H1 (cell line): Measurements from ENCODE around the gene PCBP4. TPM values are rescaled to one million over a fixed set of nuclear protein-coding genes. Genes with fewer than 3 reads are reported as not detected.

Source experiments
- CTCF ChIA-PET: fragments of 300-600 bp; sonication (Branson Sonifier 250); formaldehyde crosslinking; loops from one replicate; lab custom pipeline; 2021; ENCODE audit not compliant: partially characterized antibody; lab: Charles Lee
- POLR2A ChIA-PET: fragments of 300-600 bp; sonication (Branson Sonifier 250); formaldehyde crosslinking; loops from one replicate; lab custom pipeline; 2021; ENCODE audit warnings: inconsistent platforms; ENCODE audit not compliant: partially characterized antibody; lab: Charles Lee
- DNase-seq, 2 experiments: peaks; one replicate each; pipeline versions ENCODE4 v3.0.0 to v3.0.0-alpha.2; 2010 to 2022; ENCODE audit warnings: low spot score in 2 of 2, low read depth in 1 of 2, mixed read lengths in 1 of 2
- FAIRE-seq: peaks from 2 replicates; lab custom pipeline; 2011; peaks lifted over from hg19 to GRCh38; lab: Jason Lieb, UNC
- H2AFZ ChIP-seq: 2 replicates; pipeline ENCODE4 v1.8.1; 2012; ENCODE audit warnings: low read length, inconsistent platforms
- H2AK5ac ChIP-seq: 2 replicates; pipeline ENCODE4 v1.6.1; 2013; ENCODE audit warnings: low read depth, low read length
- H2BK120ac ChIP-seq: replicated peaks from 2 replicates; pipeline ENCODE3; 2013; ENCODE audit warnings: low read depth, low read length, inconsistent platforms
- H2BK12ac ChIP-seq: 2 replicates; pipeline ENCODE4 v1.6.1; 2013; ENCODE audit warnings: low read depth, low read length
- H2BK15ac ChIP-seq: 2 replicates; pipeline ENCODE4 v1.6.1; 2013; ENCODE audit warnings: low read length
- H2BK20ac ChIP-seq: 2 replicates; pipeline ENCODE4 v1.6.1; 2013; ENCODE audit warnings: low read length
- H2BK5ac ChIP-seq: 2 replicates; pipeline ENCODE4 v1.6.1; 2013; ENCODE audit warnings: low read depth, low read length
- H3K14ac ChIP-seq: 2 replicates; pipeline ENCODE4 v1.6.1; 2013; ENCODE audit warnings: inconsistent platforms; ENCODE audit not compliant: insufficient read length
- H3K18ac ChIP-seq: 2 replicates; pipeline ENCODE4 v1.6.1; 2013; ENCODE audit warnings: low read length; ENCODE audit errors: extremely low read depth
- H3K23ac ChIP-seq: 2 replicates; pipeline ENCODE4 v1.6.1; 2013; ENCODE audit warnings: inconsistent platforms; ENCODE audit not compliant: insufficient read length
- H3K23me2 ChIP-seq: 2 replicates; pipeline ENCODE4 v1.6.1; 2013; ENCODE audit warnings: low read depth, low read length
- H3K27ac ChIP-seq: 2 replicates; pipeline ENCODE4 v1.6.1; 2011; ENCODE audit warnings: low read depth, low read length, inconsistent platforms
- H3K27me3 ChIP-seq, 4 experiments: replicated peaks in 1 of 4; 1 replicate in 1 of 4; 2 replicates in 3 of 4; pipeline versions ENCODE4 v1.6.1 to v1.8.1; 2011 to 2013; ENCODE audit warnings: low read length in 3 of 4, mild to moderate bottlenecking in 3 of 4, inconsistent platforms in 2 of 4, mixed read lengths in 2 of 4, moderate library complexity in 1 of 4; ENCODE audit not compliant: control insufficient read depth in 3 of 4, insufficient read depth in 3 of 4; ENCODE audit errors: extremely low read depth in 1 of 4
- H3K36me3 ChIP-seq, 4 experiments: 2 replicates each; pipeline versions ENCODE4 v1.6.1 to v1.8.1; 2011 to 2013; ENCODE audit warnings: mild to moderate bottlenecking in 4 of 4, low read length in 3 of 4, moderate library complexity in 2 of 4, control low read depth in 1 of 4, inconsistent platforms in 1 of 4; ENCODE audit not compliant: insufficient read depth in 4 of 4, control insufficient read depth in 2 of 4
- H3K4ac ChIP-seq: replicated peaks from 2 replicates; pipeline ENCODE3; 2013; ENCODE audit warnings: low read length, low read depth, mixed read lengths, inconsistent platforms; ENCODE audit not compliant: insufficient read length
- H3K4me1 ChIP-seq, 4 experiments: replicated peaks in 1 of 4; 1 replicate in 1 of 4; 2 replicates in 3 of 4; pipeline versions ENCODE4 v1.6.1 to v1.8.1; 2011 to 2013; ENCODE audit warnings: low read length in 3 of 4, inconsistent platforms in 2 of 4, mixed read lengths in 1 of 4; ENCODE audit not compliant: insufficient read depth in 4 of 4, control insufficient read depth in 3 of 4
- H3K4me2 ChIP-seq, 2 experiments: 2 replicates each; pipeline versions ENCODE4 v1.6.1 to v1.8.1; 2011 to 2013; ENCODE audit warnings: low read depth in 2 of 2, low read length in 2 of 2, control low read depth in 1 of 2, inconsistent platforms in 1 of 2, mild to moderate bottlenecking in 1 of 2; ENCODE audit not compliant: insufficient read depth in 1 of 2
- H3K4me3 ChIP-seq, 4 experiments: fragments of 200-600, 300-600 bp in 1 of 4; sonication (generic), shearing (Covaris generic), sonication (Bioruptor Twin) in 1 of 4; 2 replicates each; pipeline versions ENCODE4 v1.5.1 to v1.8.1; 2011 to 2016; ENCODE audit warnings: low read length in 4 of 4, low read depth in 3 of 4, control low read depth in 2 of 4, inconsistent platforms in 2 of 4, mild to moderate bottlenecking in 2 of 4, mixed read lengths in 1 of 4, moderate library complexity in 1 of 4; ENCODE audit not compliant: insufficient read depth in 2 of 4; ENCODE audit errors: extremely low read depth in 1 of 4
- H3K56ac ChIP-seq: replicated peaks from 2 replicates; pipeline ENCODE3; 2013; ENCODE audit warnings: low read depth, mild to moderate bottlenecking, mixed read lengths, low read length, inconsistent platforms; ENCODE audit not compliant: insufficient read length
- H3K79me1 ChIP-seq: 2 replicates; pipeline ENCODE4 v1.6.1; 2013; ENCODE audit warnings: low read depth, low read length, control low read depth
- H3K79me2 ChIP-seq, 2 experiments: 2 replicates each; pipeline versions ENCODE4 v1.6.1 to v1.8.1; 2012 to 2013; ENCODE audit warnings: low read length in 2 of 2, mild to moderate bottlenecking in 2 of 2, inconsistent platforms in 1 of 2; ENCODE audit not compliant: insufficient read depth in 2 of 2, control insufficient read depth in 1 of 2
- H3K9ac ChIP-seq, 4 experiments: replicated peaks in 1 of 4; 1 replicate in 1 of 4; 2 replicates in 3 of 4; pipeline versions ENCODE4 v1.6.1 to v1.8.1; 2011 to 2013; ENCODE audit warnings: low read depth in 3 of 4, low read length in 3 of 4, control low read depth in 2 of 4, mild to moderate bottlenecking in 2 of 4, moderate library complexity in 2 of 4, inconsistent platforms in 1 of 4; ENCODE audit errors: extremely low read depth in 1 of 4
- H3K9me3 ChIP-seq, 2 experiments: 2 replicates each; pipeline versions ENCODE4 v1.6.1 to v1.8.1; 2012 to 2013; ENCODE audit warnings: mild to moderate bottlenecking in 2 of 2, moderate library complexity in 2 of 2, control low read depth in 1 of 2, inconsistent platforms in 1 of 2, low read depth in 1 of 2, low read length in 1 of 2, mixed read lengths in 1 of 2; ENCODE audit not compliant: insufficient read depth in 2 of 2
- H4K20me1 ChIP-seq, 2 experiments: replicated peaks in 1 of 2; 2 replicates each; pipeline versions ENCODE3 to v1.8.1; 2011 to 2013; ENCODE audit warnings: inconsistent platforms in 2 of 2, low read length in 2 of 2, mild to moderate bottlenecking in 1 of 2; ENCODE audit not compliant: insufficient read depth in 2 of 2, control insufficient read depth in 1 of 2
- H4K5ac ChIP-seq: 2 replicates; pipeline ENCODE4 v1.6.1; 2013; ENCODE audit warnings: low read length, low read depth, mixed read lengths, inconsistent platforms; ENCODE audit not compliant: insufficient read length
- H4K8ac ChIP-seq: 2 replicates; pipeline ENCODE4 v1.8.0; 2013; ENCODE audit warnings: mild to moderate bottlenecking, moderate library complexity, low read length, inconsistent platforms; ENCODE audit not compliant: insufficient read depth; ENCODE audit errors: extremely low read depth
- H4K91ac ChIP-seq: replicated peaks from 2 replicates; pipeline ENCODE3; 2013; ENCODE audit warnings: low read length, mixed read lengths, inconsistent platforms; ENCODE audit not compliant: insufficient read length
- ASH2L ChIP-seq: fragments of 200-600, 300-600 bp; sonication (generic); IDR thresholded peaks from one replicate; pipeline ENCODE4 v1.7.1; 2017; ENCODE audit warnings: low read length
- CEBPB ChIP-seq: IDR thresholded peaks from 2 replicates; pipeline ENCODE4 v1.6.1; 2012; ENCODE audit warnings: low read depth, low read length
- FOSL1 ChIP-seq: IDR thresholded peaks from 2 replicates; pipeline ENCODE4 v1.6.1; 2011; ENCODE audit warnings: mild to moderate bottlenecking, low read depth, low read length, moderate library complexity; ENCODE audit not compliant: insufficient read depth
- KDM1A ChIP-seq: fragments of 200-600, 300-600 bp; sonication (generic); IDR thresholded peaks from 2 replicates; pipeline ENCODE4 v1.7.1; 2016; ENCODE audit warnings: mild to moderate bottlenecking, low read length, borderline replicate concordance
- MAFK ChIP-seq: IDR thresholded peaks from 2 replicates; pipeline ENCODE4 v1.6.1; 2012; ENCODE audit warnings: low read depth, mild to moderate bottlenecking, improper control_type of control experiment, low read length
- RBBP5 ChIP-seq: IDR thresholded peaks from 2 replicates; pipeline ENCODE4 v1.7.1; 2012; ENCODE audit warnings: low read depth, mild to moderate bottlenecking, inconsistent platforms, low read length, moderate library complexity, borderline replicate concordance
- RFX5 ChIP-seq: IDR thresholded peaks from 2 replicates; pipeline ENCODE4 v1.6.1; 2011; ENCODE audit warnings: low read depth, low read length, improper control_type of control experiment, borderline replicate concordance
- RXRA ChIP-seq: IDR thresholded peaks from 2 replicates; pipeline ENCODE4 v1.6.1; 2011; ENCODE audit warnings: low read depth, mild to moderate bottlenecking, low read length, moderate library complexity; ENCODE audit not compliant: insufficient read depth
- SUZ12 ChIP-seq: fragments of 200-600 bp; sonication (generic); IDR thresholded peaks from 2 replicates; pipeline ENCODE4 v1.6.1; 2012; ENCODE audit warnings: mild to moderate bottlenecking, inconsistent platforms, low read length, moderate library complexity, mixed read lengths
- YY1 ChIP-seq: IDR thresholded peaks from 2 replicates; pipeline ENCODE4 v1.6.1; 2011; ENCODE audit warnings: low read depth, mild to moderate bottlenecking, low read length
- WGBS, 2 experiments: shearing (Covaris generic) in 1 of 2; methylation state at CpG; one replicate each; pipeline versions ENCODE4 v1.1.6 to v1.1.7; 2013 to 2015; ENCODE audit warnings: low lambda C conversion rate in 2 of 2, mixed read lengths in 2 of 2, inconsistent platforms in 1 of 2, low coverage in 1 of 2, missing lambda C conversion rate in 1 of 2; ENCODE audit not compliant: insufficient replicate concordance in 2 of 2, insufficient coverage in 1 of 2, insufficient read length in 1 of 2; ENCODE audit errors: extremely low coverage in 1 of 2, missing lambda C conversion rate in 1 of 2; 5-methylcytosine and 5-hydroxymethylcytosine counted together
- polyA plus RNA-seq, 7 experiments: library from polyadenylated mRNA; depleted of rRNA in 3 of 7; stranded (reverse) in 5 of 7; unstranded in 2 of 7; fragments of >200 nt in 5 of 7; fragments of 200-250 nt in 2 of 7; gene quantifications; 1 replicate in 5 of 7; 2 replicates in 1 of 7; 4 replicates in 1 of 7; pipeline versions ENCODE4 v1.2.1 to v1.2.3, GENCODE V29; 2011 to 2013; ENCODE audit warnings: missing spikeins in 2 of 7, mixed read lengths in 2 of 7
- total RNA-seq: library from RNA; stranded (reverse); fragmentation: NEBNext Ultra II Directional; extraction: Animal tissue kit (Norgen Biotek cat#: 25700); gene quantifications from 2 replicates; pipeline ENCODE4 v1.2.1, GENCODE V29; 2021
- TF ChIP-seq, protein P1 (sequence below): IDR thresholded peaks from 2 replicates; pipeline ENCODE4 v1.6.1; 2011; ENCODE audit warnings: low read depth, mild to moderate bottlenecking, low read length; ENCODE audit not compliant: insufficient read depth

PCBP4 gene
- total and polyA plus RNA-seq, 2 of the 8 experiments (the other 6 are each of a cell fraction or from before 2014, with no cell fraction given), result 16.4 to 34.1 TPM

DNA sequence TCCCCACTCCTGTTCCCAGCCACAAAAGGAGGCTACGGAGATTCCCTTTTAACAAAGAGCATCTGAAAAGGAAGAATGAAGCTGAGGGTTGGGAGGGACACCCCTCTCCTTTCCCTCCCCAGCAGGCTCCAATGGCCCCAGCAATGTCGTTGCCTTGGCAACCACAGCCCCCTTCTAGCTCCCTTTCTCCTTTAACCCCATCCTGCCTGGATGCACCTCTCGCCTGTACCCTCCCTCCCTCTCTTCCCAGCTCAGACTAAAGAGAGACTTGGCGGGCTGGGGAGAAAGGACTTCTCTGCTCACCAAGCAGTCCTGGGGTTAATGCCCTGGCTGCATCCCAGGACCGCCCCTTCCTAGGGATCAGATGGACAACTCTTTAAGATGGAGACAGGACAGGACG is 35.5 kb upstream of the PCBP4 start:
- 43% methylated on average over 6 of the region's 6 CpGs; no CpG with 5 or more reads in 1 of the 2 experiments for WGBS, 2 experiments
- Histone ChIP-seq H3K56ac (no peak overlapping the region), H3K9ac (no peak overlapping the region), H2BK12ac (no peak overlapping the region), H3K4me1 (peaks cover 10 to 53% (median 34%) of the 10 kb centered on the region in 4 experiments), H2BK15ac (no peak overlapping the region), H3K36me3 (no peaks in the 10 kb centered on the region), H3K9me3 (no peaks in the 10 kb centered on the region), H2AK5ac (no peak overlapping the region), H3K27ac (no peak overlapping the region), H3K4me2 (peak overlapping the region; percentile 24 to 50; a peak in 3 of 4 replicates), H2BK120ac (no peak overlapping the region), H4K20me1 (no peaks in the 10 kb centered on the region), H4K8ac (no peak overlapping the region), H3K4ac (no peak overlapping the region), H2AFZ (0 out of 2 replicates have a peak overlapping the region, but pooled peaks have one; percentile 42), H3K27me3 (no peaks in the 10 kb centered on the region; a peak in 2 of 7 replicates), H3K79me1 (no peaks in the 10 kb centered on the region), H4K91ac (peak overlapping the region; percentile 63), H4K5ac (no peak overlapping the region), H3K23ac (no peak overlapping the region), H3K14ac (no peak overlapping the region), H2BK20ac (no peak overlapping the region), H3K18ac (no peak overlapping the region), H3K4me3 (peak overlapping the region in 3 of 4 experiments; percentile 8 to 10 (median 9); a peak in 3 of 8 replicates), H3K23me2 (peaks cover 3% of the 10 kb centered on the region; the same call in 1 of the 2 replicates), H2BK5ac (no peak overlapping the region; the same call in 1 of the 2 replicates), H3K79me2 (no peaks in the 10 kb centered on the region)
- ChIA-PET CTCF (interaction anchor here (0.7 to 24.7 kb wide), 33 partner anchors 10 to 386 kb away, joined by 3 to 984 read pairs (median 8); partner anchors contain the start of genes ABHD14A, ABHD14B, ACY1 and DUSP7), POLR2A (interaction anchor here (0.9 to 3.8 kb wide), 7 partner anchors 8 to 152 kb away, joined by 3 to 24 read pairs (median 5); partner anchors contain the start of genes DUSP7 and POC1A)
- peak in 1 of 2 experiments; percentile 59 for DNase-seq
- TF ChIP-seq MAFK (no peak), CEBPB (no peak), KDM1A (no peak), ASH2L (no peak), YY1 (no peak), RXRA (no peak), RFX5 (no peak), RBBP5 (no peak), SUZ12 (no peak), FOSL1 (no peak)
- TF ChIP-seq, protein P1, sequence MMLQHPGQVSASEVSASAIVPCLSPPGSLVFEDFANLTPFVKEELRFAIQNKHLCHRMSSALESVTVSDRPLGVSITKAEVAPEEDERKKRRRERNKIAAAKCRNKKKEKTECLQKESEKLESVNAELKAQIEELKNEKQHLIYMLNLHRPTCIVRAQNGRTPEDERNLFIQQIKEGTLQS, result no peak
- no peak for FAIRE-seq
